IMR-90 (cell line): ENCODE measurements around the gene CTBP1. TPM values are rescaled to one million over a fixed set of nuclear protein-coding genes. Genes with fewer than 3 reads are reported as not detected.

Source experiments
- ATAC-seq: fragments of 200-7000 bp; cut with Tn5 transposase; 2 replicates; pipeline ENCODE4 v1.9.1; 2020; ENCODE audit warnings: low read depth, mild to moderate bottlenecking, moderate library complexity
- BruUV-seq: library from RNA; stranded (reverse); fragments of 400-500 nt; replicated peaks from 2 replicates; lab custom pipeline; 2021; lab: Mats Ljungman, UMichigan
- CTCF ChIA-PET: fragments of 300-600 bp; formaldehyde crosslinking; extraction: SDS; loops from one replicate; lab custom pipeline; 2021; ENCODE audit warnings: antibody characterized with exemption; lab: Yijun Ruan, JAX
- POLR2A ChIA-PET: fragments of 300-600 bp; sonication (Branson Sonifier 250); formaldehyde crosslinking; loops from one replicate; lab custom pipeline; 2022; ENCODE audit warnings: antibody characterized with exemption; ENCODE audit not compliant: unreplicated experiment; lab: Charles Lee
- DNase-seq: peaks from one replicate; pipeline ENCODE4 v3.0.0; 2013
- H2AFZ ChIP-seq: replicated peaks from 2 replicates; pipeline ENCODE3; 2013; ENCODE audit warnings: low read length, mild to moderate bottlenecking; ENCODE audit not compliant: poor library complexity
- H2AK5ac ChIP-seq: 2 replicates; pipeline ENCODE4 v1.6.1; 2013; ENCODE audit warnings: low read depth, low read length, inconsistent platforms
- H2AK9ac ChIP-seq: replicated peaks from 2 replicates; pipeline ENCODE3; 2013; ENCODE audit warnings: mild to moderate bottlenecking, low read depth, low read length, moderate library complexity; ENCODE audit not compliant: poor library complexity
- H2BK120ac ChIP-seq: 2 replicates; pipeline ENCODE4 v1.6.1; 2013; ENCODE audit warnings: low read depth, low read length, inconsistent platforms
- H2BK15ac ChIP-seq: 3 replicates; pipeline ENCODE4 v1.6.1; 2013; ENCODE audit warnings: low read depth, low read length, inconsistent platforms
- H2BK20ac ChIP-seq: 2 replicates; pipeline ENCODE4 v1.6.1; 2013; ENCODE audit warnings: low read depth, mild to moderate bottlenecking, inconsistent platforms, low read length, moderate library complexity
- H2BK5ac ChIP-seq: 2 replicates; pipeline ENCODE4 v1.6.1; 2013; ENCODE audit warnings: mild to moderate bottlenecking, low read depth, low read length, inconsistent platforms; ENCODE audit not compliant: poor library complexity, severe bottlenecking
- H3K14ac ChIP-seq: replicated peaks from 2 replicates; pipeline ENCODE4 v1.6.1; 2013; ENCODE audit warnings: low read depth, low read length, inconsistent platforms
- H3K18ac ChIP-seq: 2 replicates; pipeline ENCODE4 v1.6.1; 2013; ENCODE audit warnings: low read depth, low read length, control low read depth
- H3K23ac ChIP-seq: 2 replicates; pipeline ENCODE4 v1.6.1; 2013; ENCODE audit warnings: low read depth, low read length, inconsistent platforms
- H3K27ac ChIP-seq: 2 replicates; pipeline ENCODE4 v1.5.1; 2013; ENCODE audit warnings: mild to moderate bottlenecking, control low read depth, low read length; ENCODE audit not compliant: insufficient read depth
- H3K27me3 ChIP-seq: 2 replicates; pipeline ENCODE4 v1.6.1; 2013; ENCODE audit warnings: low read length; ENCODE audit not compliant: control insufficient read depth, insufficient read depth
- H3K36me3 ChIP-seq: 2 replicates; pipeline ENCODE4 v1.6.1; 2013; ENCODE audit warnings: low read length, mixed read lengths; ENCODE audit not compliant: control insufficient read depth, insufficient read depth
- H3K4ac ChIP-seq: 2 replicates; pipeline ENCODE4 v1.6.1; 2013; ENCODE audit warnings: low read depth, low read length, inconsistent platforms
- H3K4me1 ChIP-seq: 2 replicates; pipeline ENCODE4 v1.6.1; 2013; ENCODE audit warnings: low read length, mixed read lengths; ENCODE audit not compliant: control insufficient read depth, insufficient read depth
- H3K4me2 ChIP-seq: 2 replicates; pipeline ENCODE4 v1.6.1; 2013; ENCODE audit warnings: low read depth, mild to moderate bottlenecking, control low read depth, low read length, moderate library complexity
- H3K4me3 ChIP-seq: 2 replicates; pipeline ENCODE4 v1.5.1; 2013; ENCODE audit warnings: low read depth, mild to moderate bottlenecking, control low read depth, low read length, moderate library complexity; ENCODE audit not compliant: insufficient read depth
- H3K56ac ChIP-seq: 2 replicates; pipeline ENCODE4 v1.6.1; 2013; ENCODE audit warnings: low read length, inconsistent platforms; ENCODE audit not compliant: insufficient read depth; ENCODE audit errors: extremely low read depth
- H3K79me1 ChIP-seq, 2 experiments: 2 replicates each; pipeline ENCODE4 v1.6.1; 2013; ENCODE audit warnings: low read length in 2 of 2, inconsistent platforms in 1 of 2, low read depth in 1 of 2
- H3K9ac ChIP-seq: 2 replicates; pipeline ENCODE4 v1.6.1; 2013; ENCODE audit warnings: low read depth, low read length, control low read depth
- H3K9me1 ChIP-seq: 2 replicates; pipeline ENCODE4 v1.6.1; 2013; ENCODE audit warnings: low read length, inconsistent platforms; ENCODE audit not compliant: insufficient read depth
- H3K9me3 ChIP-seq: 2 replicates; pipeline ENCODE4 v1.6.1; 2013; ENCODE audit warnings: low read length; ENCODE audit not compliant: control insufficient read depth, insufficient read depth
- H4K20me1 ChIP-seq: 2 replicates; pipeline ENCODE4 v1.6.1; 2013; ENCODE audit warnings: low read length, inconsistent platforms; ENCODE audit not compliant: insufficient read depth
- H4K5ac ChIP-seq: 2 replicates; pipeline ENCODE4 v1.6.1; 2013; ENCODE audit warnings: mild to moderate bottlenecking, low read depth, low read length, control low read depth
- H4K8ac ChIP-seq, 2 experiments: 2 replicates each; pipeline ENCODE4 v1.6.1; 2013; ENCODE audit warnings: low read depth in 2 of 2, low read length in 2 of 2, control low read depth in 1 of 2, inconsistent platforms in 1 of 2
- H4K91ac ChIP-seq: 2 replicates; pipeline ENCODE4 v1.6.1; 2013; ENCODE audit warnings: low read depth, low read length, inconsistent platforms; ENCODE audit not compliant: insufficient read depth
- CEBPB ChIP-seq: IDR thresholded peaks from 2 replicates; pipeline ENCODE4 v1.6.1; 2012; ENCODE audit warnings: low read depth, low read length, improper control_type of control experiment
- CHD1 ChIP-seq: IDR thresholded peaks from 2 replicates; pipeline ENCODE4 v1.6.1; 2012; ENCODE audit warnings: low read depth, low read length, improper control_type of control experiment
- FOS ChIP-seq: fragments of 150-350 bp; IDR thresholded peaks from 2 replicates; pipeline ENCODE4 v1.6.1; 2016; ENCODE audit warnings: low read depth, low read length
- NFE2L2 ChIP-seq: fragments of 150-350 bp; IDR thresholded peaks from 2 replicates; pipeline ENCODE4 v1.6.1; 2016; ENCODE audit warnings: low read depth, mild to moderate bottlenecking, low read length
- RCOR1 ChIP-seq: IDR thresholded peaks from 2 replicates; pipeline ENCODE4 v1.6.1; 2012; ENCODE audit warnings: mild to moderate bottlenecking, low read length, improper control_type of control experiment; ENCODE audit not compliant: insufficient replicate concordance
- RFX5 ChIP-seq: IDR thresholded peaks from 2 replicates; pipeline ENCODE4 v1.8.0; 2012; ENCODE audit warnings: low read depth, mild to moderate bottlenecking, low read length, moderate library complexity
- WGBS, 2 experiments: methylation state at CpG; one replicate each; pipeline versions ENCODE4 v1.1.5 to v1.1.7; 2013; ENCODE audit warnings: missing lambda C conversion rate in 2 of 2; ENCODE audit not compliant: insufficient read length in 1 of 2; ENCODE audit errors: extremely low coverage in 2 of 2; 5-methylcytosine and 5-hydroxymethylcytosine counted together
- dilution Hi-C: fragments of 300-500 bp; cut with HindIII; formaldehyde crosslinking; loops from one replicate; pipeline ENCODE4 v1.14.3; 2018; ENCODE audit warnings: low sequenced_read_pairs; ENCODE audit not compliant: unreplicated experiment
- in situ Hi-C: fragments of 300-500 bp; cut with MboI; formaldehyde crosslinking; loops from 3 replicates; pipeline ENCODE4 v1.14.3; 2019; ENCODE audit warnings: low sequenced_read_pairs, inconsistent platforms, mixed read lengths
- intact Hi-C: fragments of 100-400 bp; cut with micrococcal nuclease; formaldehyde crosslinking; loops from 2 replicates; pipeline ENCODE4 v1.10.0; 2022
- polyA plus RNA-seq, 3 experiments: library from polyadenylated mRNA; depleted of rRNA; stranded (reverse); fragments of >200 nt; gene quantifications; 2 replicates each; pipeline ENCODE4 v1.2.3, GENCODE V29; 2012; ENCODE audit warnings: low replicate concordance in 1 of 3
- total RNA-seq: library from RNA; depleted of rRNA; stranded (reverse); fragments of >200 nt; gene quantifications from 2 replicates; pipeline ENCODE4 v1.2.3, GENCODE V29; 2012
- TF ChIP-seq, protein P1 (sequence below): fragments of 150-350 bp; IDR thresholded peaks from 2 replicates; pipeline ENCODE4 v1.6.1; 2016; ENCODE audit warnings: low read depth, mild to moderate bottlenecking, low read length, moderate library complexity, borderline replicate concordance

The CTBP1 gene
- total and polyA plus RNA-seq, 2 of the 4 experiments (the other 2 are of a cell fraction) = 147 to 212 TPM

DNA sequence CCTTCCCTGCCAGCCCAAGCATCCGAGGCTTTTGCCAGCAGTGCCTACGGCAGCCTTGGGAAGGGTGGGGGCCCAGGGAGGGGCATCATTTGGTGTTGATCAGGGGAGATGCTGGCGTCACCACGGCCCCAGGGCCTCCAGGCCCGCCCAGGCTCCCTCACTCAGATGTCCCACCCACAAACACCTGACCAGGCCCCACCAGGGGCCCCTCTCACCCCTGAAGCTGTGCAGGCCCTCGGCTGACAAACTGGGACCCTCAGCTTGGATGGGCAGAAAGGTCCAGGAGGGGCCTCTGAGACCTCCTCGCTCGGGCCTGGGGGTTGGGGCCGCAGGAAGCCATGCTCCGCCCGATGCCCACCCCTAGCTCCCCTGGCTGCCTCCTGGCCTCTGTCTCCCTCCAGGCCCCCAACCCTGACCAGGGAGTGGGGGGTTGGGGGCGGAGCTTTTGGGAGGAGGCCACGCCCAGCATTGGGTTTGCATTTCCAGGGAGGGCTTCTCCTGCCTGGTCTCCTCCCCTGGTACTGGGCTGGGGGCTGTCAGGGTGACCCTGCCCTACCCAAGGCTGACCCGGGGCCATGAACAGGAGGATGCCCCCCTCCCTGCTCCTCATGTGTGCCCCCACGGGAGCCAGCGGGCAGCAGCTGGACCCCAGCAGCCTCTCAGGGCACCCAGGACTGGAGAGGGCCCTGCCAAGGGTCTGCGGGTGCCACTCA lies 43.2 kb downstream of the CTBP1 start:
- no peak overlapping the region; the same call in 1 of the 2 replicates for H3K4ac ChIP-seq
- intact Hi-C loops (no loop called here), in situ Hi-C loops (no loop called here), dilution Hi-C loops (no loop called here)
- H3K9ac ChIP-seq = no peak overlapping the region
- H2AFZ ChIP-seq = no peak overlapping the region
- no peak overlapping the region for H3K14ac ChIP-seq
- ATAC-seq (no peak), DNase-seq (no peak)
- peak overlapping the region; percentile 19; the same call in 1 of the 2 replicates for H4K91ac ChIP-seq
- no peaks in the 10 kb centered on the region for H3K9me3 ChIP-seq
- no peak overlapping the region for H3K23ac ChIP-seq
- no peak overlapping the region for H3K4me2 ChIP-seq
- H3K4me3 ChIP-seq = no peak overlapping the region
- H2BK5ac ChIP-seq = no peak overlapping the region
- no peak overlapping the region for H4K8ac ChIP-seq
- no peak overlapping the region for H3K56ac ChIP-seq
- BruUV-seq = no TSS peak
- H3K27me3 ChIP-seq = no peaks in the 10 kb centered on the region
- H3K27ac ChIP-seq = no peak overlapping the region
- H4K20me1 ChIP-seq = no peaks in the 10 kb centered on the region
- TF ChIP-seq CHD1 (no peak), FOS (no peak), NFE2L2 (no peak), CEBPB (no peak), RFX5 (no peak), RCOR1 (no peak)
- TF ChIP-seq, protein P1, sequence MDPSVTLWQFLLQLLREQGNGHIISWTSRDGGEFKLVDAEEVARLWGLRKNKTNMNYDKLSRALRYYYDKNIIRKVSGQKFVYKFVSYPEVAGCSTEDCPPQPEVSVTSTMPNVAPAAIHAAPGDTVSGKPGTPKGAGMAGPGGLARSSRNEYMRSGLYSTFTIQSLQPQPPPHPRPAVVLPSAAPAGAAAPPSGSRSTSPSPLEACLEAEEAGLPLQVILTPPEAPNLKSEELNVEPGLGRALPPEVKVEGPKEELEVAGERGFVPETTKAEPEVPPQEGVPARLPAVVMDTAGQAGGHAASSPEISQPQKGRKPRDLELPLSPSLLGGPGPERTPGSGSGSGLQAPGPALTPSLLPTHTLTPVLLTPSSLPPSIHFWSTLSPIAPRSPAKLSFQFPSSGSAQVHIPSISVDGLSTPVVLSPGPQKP = no peak
- peaks cover 0 to 39% of the 10 kb centered on the region in 2 experiments; a peak in 3 of 4 replicates for H3K79me1 ChIP-seq
- no peak overlapping the region for H3K18ac ChIP-seq
- H2BK15ac ChIP-seq = no peak overlapping the region
- ChIA-PET POLR2A (no interaction called here), CTCF (no interaction called here)
- H2BK20ac ChIP-seq = no peak overlapping the region
- peaks cover 53% of the 10 kb centered on the region for H3K4me1 ChIP-seq
- H4K5ac ChIP-seq = no peak overlapping the region
- WGBS, 2 experiments = no CpG with 5 or more reads among the region's 17 CpGs
- no peak overlapping the region for H2BK120ac ChIP-seq
- H2AK5ac ChIP-seq = peak overlapping the region; percentile 57; the same call in 1 of the 2 replicates
- no peak overlapping the region for H2AK9ac ChIP-seq
- peaks cover 4% of the 10 kb centered on the region; the same call in 1 of the 2 replicates for H3K36me3 ChIP-seq
- H3K9me1 ChIP-seq = peaks cover 28% of the 10 kb centered on the region
